Panc1 (cell line): ENCODE measurements around the gene APBB2.

ENCODE experiments used
- POLR2AphosphoS5 ChIP-seq: IDR thresholded peaks from 2 replicates; pipeline ENCODE4 v1.6.1; 2012; ENCODE audit warnings: mild to moderate bottlenecking, low read depth, low read length, moderate library complexity
- SIN3A ChIP-seq: IDR thresholded peaks from 2 replicates; pipeline ENCODE4 v1.6.1; 2012; ENCODE audit warnings: low read depth, mild to moderate bottlenecking, low read length, moderate library complexity, borderline replicate concordance; ENCODE audit not compliant: insufficient read depth
- TCF7L2 ChIP-seq: IDR thresholded peaks from 2 replicates; pipeline ENCODE4 v1.6.1; 2011; ENCODE audit warnings: mild to moderate bottlenecking, low read depth, low read length, inconsistent platforms
- TF ChIP-seq, protein P1 (sequence below): fragments of 450-650 bp; IDR thresholded peaks from 2 replicates; pipeline ENCODE4 v1.5.1; 2017; ENCODE audit warnings: mild to moderate bottlenecking
- TF ChIP-seq, protein P2 (sequence below), 2 experiments: IDR thresholded peaks; 2 replicates each; pipeline ENCODE4 v1.6.1; 2011 to 2012; ENCODE audit warnings: low read depth in 2 of 2, control low read depth in 1 of 2, low read length in 1 of 2, mild to moderate bottlenecking in 1 of 2, moderate library complexity in 1 of 2; ENCODE audit not compliant: insufficient read depth in 1 of 2

DNA sequence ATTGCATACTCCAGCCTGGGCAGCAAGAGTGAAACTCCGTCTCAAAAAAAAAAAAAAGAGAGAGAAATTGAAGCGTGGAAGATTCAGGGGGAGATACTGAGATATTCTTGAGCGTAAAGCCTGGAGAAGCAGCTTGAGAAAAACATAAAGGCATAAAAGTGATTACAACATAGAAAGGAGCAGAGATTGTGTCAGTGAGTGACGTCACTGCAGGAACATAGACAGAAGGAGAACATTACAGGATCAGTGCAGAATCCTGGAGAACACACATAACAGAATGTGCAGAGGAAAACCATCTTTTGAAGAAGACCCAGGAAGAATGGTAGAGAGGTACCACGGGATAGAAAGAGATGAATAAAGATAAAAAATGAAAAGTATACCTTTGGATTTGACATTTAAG is 147.0 kb downstream of the APBB2 start:
- TF ChIP-seq, protein P1, sequence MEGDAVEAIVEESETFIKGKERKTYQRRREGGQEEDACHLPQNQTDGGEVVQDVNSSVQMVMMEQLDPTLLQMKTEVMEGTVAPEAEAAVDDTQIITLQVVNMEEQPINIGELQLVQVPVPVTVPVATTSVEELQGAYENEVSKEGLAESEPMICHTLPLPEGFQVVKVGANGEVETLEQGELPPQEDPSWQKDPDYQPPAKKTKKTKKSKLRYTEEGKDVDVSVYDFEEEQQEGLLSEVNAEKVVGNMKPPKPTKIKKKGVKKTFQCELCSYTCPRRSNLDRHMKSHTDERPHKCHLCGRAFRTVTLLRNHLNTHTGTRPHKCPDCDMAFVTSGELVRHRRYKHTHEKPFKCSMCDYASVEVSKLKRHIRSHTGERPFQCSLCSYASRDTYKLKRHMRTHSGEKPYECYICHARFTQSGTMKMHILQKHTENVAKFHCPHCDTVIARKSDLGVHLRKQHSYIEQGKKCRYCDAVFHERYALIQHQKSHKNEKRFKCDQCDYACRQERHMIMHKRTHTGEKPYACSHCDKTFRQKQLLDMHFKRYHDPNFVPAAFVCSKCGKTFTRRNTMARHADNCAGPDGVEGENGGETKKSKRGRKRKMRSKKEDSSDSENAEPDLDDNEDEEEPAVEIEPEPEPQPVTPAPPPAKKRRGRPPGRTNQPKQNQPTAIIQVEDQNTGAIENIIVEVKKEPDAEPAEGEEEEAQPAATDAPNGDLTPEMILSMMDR, result no peak
- TF ChIP-seq, protein P2, sequence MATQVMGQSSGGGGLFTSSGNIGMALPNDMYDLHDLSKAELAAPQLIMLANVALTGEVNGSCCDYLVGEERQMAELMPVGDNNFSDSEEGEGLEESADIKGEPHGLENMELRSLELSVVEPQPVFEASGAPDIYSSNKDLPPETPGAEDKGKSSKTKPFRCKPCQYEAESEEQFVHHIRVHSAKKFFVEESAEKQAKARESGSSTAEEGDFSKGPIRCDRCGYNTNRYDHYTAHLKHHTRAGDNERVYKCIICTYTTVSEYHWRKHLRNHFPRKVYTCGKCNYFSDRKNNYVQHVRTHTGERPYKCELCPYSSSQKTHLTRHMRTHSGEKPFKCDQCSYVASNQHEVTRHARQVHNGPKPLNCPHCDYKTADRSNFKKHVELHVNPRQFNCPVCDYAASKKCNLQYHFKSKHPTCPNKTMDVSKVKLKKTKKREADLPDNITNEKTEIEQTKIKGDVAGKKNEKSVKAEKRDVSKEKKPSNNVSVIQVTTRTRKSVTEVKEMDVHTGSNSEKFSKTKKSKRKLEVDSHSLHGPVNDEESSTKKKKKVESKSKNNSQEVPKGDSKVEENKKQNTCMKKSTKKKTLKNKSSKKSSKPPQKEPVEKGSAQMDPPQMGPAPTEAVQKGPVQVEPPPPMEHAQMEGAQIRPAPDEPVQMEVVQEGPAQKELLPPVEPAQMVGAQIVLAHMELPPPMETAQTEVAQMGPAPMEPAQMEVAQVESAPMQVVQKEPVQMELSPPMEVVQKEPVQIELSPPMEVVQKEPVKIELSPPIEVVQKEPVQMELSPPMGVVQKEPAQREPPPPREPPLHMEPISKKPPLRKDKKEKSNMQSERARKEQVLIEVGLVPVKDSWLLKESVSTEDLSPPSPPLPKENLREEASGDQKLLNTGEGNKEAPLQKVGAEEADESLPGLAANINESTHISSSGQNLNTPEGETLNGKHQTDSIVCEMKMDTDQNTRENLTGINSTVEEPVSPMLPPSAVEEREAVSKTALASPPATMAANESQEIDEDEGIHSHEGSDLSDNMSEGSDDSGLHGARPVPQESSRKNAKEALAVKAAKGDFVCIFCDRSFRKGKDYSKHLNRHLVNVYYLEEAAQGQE (IDR thresholded peaks at IDR 0.05; ENCODE audit: insufficient read depth in 1 of 2, low read depth in 2 of 2, low read length in 1 of 2), result no peak
- TF ChIP-seq POLR2AphosphoS5 (no peak), SIN3A (no peak), TCF7L2 (no peak)
